ENCODE data around the gene DLGAP3. TPM values are rescaled to one million over a fixed set of nuclear protein-coding genes. Genes with fewer than 3 reads are reported as not detected.

Gene DLGAP3
- total RNA-seq, 2 donors from 2014 or later, result 0.14 to 7.1 TPM

- no peak overlapping the region for H3K27ac ChIP-seq
- no peaks in the 10 kb centered on the region for H3K9me3 ChIP-seq
- H3K27me3 ChIP-seq (replicated peaks; ENCODE audit: insufficient read depth), result peaks cover 7% of the 10 kb centered on the region
- intact Hi-C loops (cut with DNase I), result no loop called here
- DNase-seq (ENCODE audit: low spot score), result no peak
- no peaks in the 10 kb centered on the region for H3K4me1 ChIP-seq (replicated peaks)
- 2% methylated on average over 63 of the region's 80 CpGs for WGBS
- peak overlapping the region in 1 of 2 donors; percentile 19 for H3K4me3 ChIP-seq
- H3K36me3 ChIP-seq, result no peaks in the 10 kb centered on the region
- TF ChIP-seq POLR2AphosphoS5 (IDR thresholded peaks at IDR 0.05) (no peak), POLR2A (IDR thresholded peaks at IDR 0.05) (no peak), CTCF (IDR thresholded peaks at IDR 0.05) (no peak)
These were observed 43.8 kb downstream of the DLGAP3 start for GRCh38 chr1:34885405-34886247.

- Histone ChIP-seq H3K4me3 (no peak overlapping the region), H3K9me3 (no peaks in the 10 kb centered on the region), H3K27ac (no peak overlapping the region), H3K27me3 (replicated peaks; ENCODE audit: insufficient read depth) (peaks cover 7% of the 10 kb centered on the region), H3K4me1 (replicated peaks) (no peaks in the 10 kb centered on the region), H3K36me3 (no peaks in the 10 kb centered on the region)
- intact Hi-C loops (cut with DNase I), result no loop called here
- TF ChIP-seq CTCF (IDR thresholded peaks at IDR 0.05), result no peak
- TF ChIP-seq POLR2A (IDR thresholded peaks at IDR 0.05), result no peak
- no peak for TF ChIP-seq POLR2AphosphoS5 (IDR thresholded peaks at IDR 0.05)
- DNase-seq (ENCODE audit: low spot score), result no peak
- 12% methylated on average over 15 of the region's 19 CpGs for WGBS
These were observed 44.5 kb downstream of the DLGAP3 start for GRCh38 chr1:34884961-34885360.

GRCh38 chr1:34884536-34884935 is 44.9 kb downstream of the DLGAP3 start:
- no peak overlapping the region for H3K27ac ChIP-seq
- no peak for DNase-seq (ENCODE audit: low spot score)
- H3K4me1 ChIP-seq (replicated peaks), result no peaks in the 10 kb centered on the region
- no peak for TF ChIP-seq POLR2AphosphoS5 (IDR thresholded peaks at IDR 0.05)
- no peak for TF ChIP-seq POLR2A (IDR thresholded peaks at IDR 0.05)
- no peak for TF ChIP-seq CTCF (IDR thresholded peaks at IDR 0.05)
- H3K36me3 ChIP-seq, result no peaks in the 10 kb centered on the region
- H3K9me3 ChIP-seq, result no peaks in the 10 kb centered on the region
- 38% methylated on average over 3 of the region's 3 CpGs for WGBS
- intact Hi-C loops (cut with DNase I), result no loop called here
- H3K27me3 ChIP-seq (replicated peaks; ENCODE audit: insufficient read depth), result peaks cover 7% of the 10 kb centered on the region
- no peak overlapping the region for H3K4me3 ChIP-seq

- Histone ChIP-seq H3K4me1 (replicated peaks) (no peaks in the 10 kb centered on the region), H3K9me3 (no peaks in the 10 kb centered on the region), H3K27me3 (replicated peaks; ENCODE audit: insufficient read depth) (no peaks in the 10 kb centered on the region), H3K36me3 (no peaks in the 10 kb centered on the region), H3K4me3 (no peak overlapping the region), H3K27ac (no peak overlapping the region)
- TF ChIP-seq POLR2A (IDR thresholded peaks at IDR 0.05), result no peak
- TF ChIP-seq POLR2AphosphoS5 (IDR thresholded peaks at IDR 0.05), result no peak
- no peak for TF ChIP-seq CTCF (IDR thresholded peaks at IDR 0.05)
- intact Hi-C loops (cut with DNase I), result no loop called here
- 75% methylated on average over 9 of the region's 9 CpGs for WGBS
- no peak for DNase-seq (ENCODE audit: low spot score)
These were observed 50.2 kb downstream of the DLGAP3 start for GRCh38 chr1:34879230-34879629.

GRCh38 chr1:34876406-34876805 is 53.0 kb downstream of the DLGAP3 start:
- no peaks in the 10 kb centered on the region for H3K36me3 ChIP-seq
- H3K27ac ChIP-seq, result no peak overlapping the region
- intact Hi-C loops (cut with DNase I), result no loop called here
- no peak for TF ChIP-seq POLR2A (IDR thresholded peaks at IDR 0.05)
- TF ChIP-seq POLR2AphosphoS5 (IDR thresholded peaks at IDR 0.05), result no peak
- no peak for TF ChIP-seq CTCF (IDR thresholded peaks at IDR 0.05)
- 75% methylated on average over 7 of the region's 7 CpGs for WGBS
- no peaks in the 10 kb centered on the region for H3K4me1 ChIP-seq (replicated peaks)
- H3K9me3 ChIP-seq, result no peaks in the 10 kb centered on the region
- DNase-seq (ENCODE audit: low spot score), result no peak
- peaks cover 2% of the 10 kb centered on the region for H3K27me3 ChIP-seq (replicated peaks; ENCODE audit: insufficient read depth)
- no peak overlapping the region for H3K4me3 ChIP-seq

Measured in prostate gland (tissue), 2 donors.